ENCODE measurements around the gene ANAPC5.

Gene ANAPC5

DNA sequence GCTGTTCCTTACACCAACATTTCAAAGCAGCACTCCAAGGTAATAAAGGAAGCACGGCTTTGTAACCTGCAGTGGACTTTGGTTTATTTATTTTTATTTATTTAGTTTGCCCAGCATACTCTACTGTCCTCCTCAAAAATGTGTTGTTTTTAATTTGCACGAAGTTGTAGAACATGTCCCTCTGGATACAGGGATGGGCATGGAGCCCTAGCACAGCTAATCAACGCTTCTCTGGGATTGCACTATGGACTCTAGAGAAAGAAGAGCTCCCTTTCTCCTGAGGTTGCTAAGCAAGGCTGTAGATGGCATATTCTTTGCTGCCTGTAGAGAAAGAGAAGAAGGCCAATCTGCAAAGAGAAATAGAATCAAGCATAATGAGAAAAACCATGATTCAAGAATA is 5.9 kb upstream of the ANAPC5 start:
- TF ChIP-seq, protein P1, sequence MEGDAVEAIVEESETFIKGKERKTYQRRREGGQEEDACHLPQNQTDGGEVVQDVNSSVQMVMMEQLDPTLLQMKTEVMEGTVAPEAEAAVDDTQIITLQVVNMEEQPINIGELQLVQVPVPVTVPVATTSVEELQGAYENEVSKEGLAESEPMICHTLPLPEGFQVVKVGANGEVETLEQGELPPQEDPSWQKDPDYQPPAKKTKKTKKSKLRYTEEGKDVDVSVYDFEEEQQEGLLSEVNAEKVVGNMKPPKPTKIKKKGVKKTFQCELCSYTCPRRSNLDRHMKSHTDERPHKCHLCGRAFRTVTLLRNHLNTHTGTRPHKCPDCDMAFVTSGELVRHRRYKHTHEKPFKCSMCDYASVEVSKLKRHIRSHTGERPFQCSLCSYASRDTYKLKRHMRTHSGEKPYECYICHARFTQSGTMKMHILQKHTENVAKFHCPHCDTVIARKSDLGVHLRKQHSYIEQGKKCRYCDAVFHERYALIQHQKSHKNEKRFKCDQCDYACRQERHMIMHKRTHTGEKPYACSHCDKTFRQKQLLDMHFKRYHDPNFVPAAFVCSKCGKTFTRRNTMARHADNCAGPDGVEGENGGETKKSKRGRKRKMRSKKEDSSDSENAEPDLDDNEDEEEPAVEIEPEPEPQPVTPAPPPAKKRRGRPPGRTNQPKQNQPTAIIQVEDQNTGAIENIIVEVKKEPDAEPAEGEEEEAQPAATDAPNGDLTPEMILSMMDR (IDR thresholded peaks at IDR 0.05): no peak
- no peak for TF ChIP-seq ZFX (IDR thresholded peaks at IDR 0.05; ENCODE audit: borderline replicate concordance)
- no peak overlapping the region for H3K27ac ChIP-seq

DNA sequence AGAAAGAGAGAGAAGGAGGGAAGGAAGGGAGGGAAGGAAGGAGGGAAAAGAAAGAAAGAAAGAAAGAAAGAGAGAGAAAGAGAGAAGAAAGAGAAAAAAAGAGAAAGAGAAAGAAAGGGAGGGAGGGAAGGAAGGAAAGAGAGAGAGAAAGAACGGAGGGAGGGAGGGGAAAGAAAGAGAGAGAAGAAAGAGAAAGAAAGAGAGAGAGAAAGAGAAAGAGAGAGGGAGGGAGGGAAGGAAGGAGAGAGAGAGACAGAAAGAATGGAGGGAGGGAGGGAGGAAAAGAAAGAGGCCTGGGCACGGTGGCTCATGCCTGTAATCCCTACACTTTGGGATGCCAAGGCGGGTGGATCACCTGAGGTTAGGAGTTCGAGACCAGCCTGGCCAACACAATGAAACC is 5.1 kb upstream of the ANAPC5 start:
- no peak for TF ChIP-seq ZFX (IDR thresholded peaks at IDR 0.05; ENCODE audit: borderline replicate concordance)
- TF ChIP-seq, protein P1 (IDR thresholded peaks at IDR 0.05): no peak
- no peak overlapping the region for H3K27ac ChIP-seq

DNA sequence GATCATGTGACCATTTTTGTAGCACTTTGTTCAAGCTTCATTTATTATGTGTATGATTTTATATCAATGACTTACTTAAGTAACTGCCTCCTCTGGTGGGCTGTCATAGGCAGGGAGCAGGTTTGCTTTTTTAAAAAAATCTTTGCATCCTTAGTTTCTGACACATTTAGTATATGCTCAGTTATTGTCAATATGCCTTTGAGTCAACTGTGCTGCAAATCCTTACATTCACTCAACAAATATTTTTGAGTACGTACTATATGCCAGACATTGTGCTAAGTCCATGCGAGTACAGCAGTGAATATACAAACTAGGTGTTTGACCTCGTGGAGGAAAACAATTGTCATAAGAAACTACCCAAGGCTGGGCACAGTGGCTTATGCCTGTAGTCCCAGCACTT is 4.4 kb upstream of the ANAPC5 start:
- TF ChIP-seq, protein P1 (IDR thresholded peaks at IDR 0.05): no peak
- TF ChIP-seq ZFX (IDR thresholded peaks at IDR 0.05; ENCODE audit: borderline replicate concordance): no peak
- H3K27ac ChIP-seq: no peak overlapping the region

GRCh38 chr12:121355818-121356217 is 3.6 kb upstream of the ANAPC5 start:
- no peak overlapping the region for H3K27ac ChIP-seq
- TF ChIP-seq, protein P1 (IDR thresholded peaks at IDR 0.05): no peak
- no peak for TF ChIP-seq ZFX (IDR thresholded peaks at IDR 0.05; ENCODE audit: borderline replicate concordance)

DNA sequence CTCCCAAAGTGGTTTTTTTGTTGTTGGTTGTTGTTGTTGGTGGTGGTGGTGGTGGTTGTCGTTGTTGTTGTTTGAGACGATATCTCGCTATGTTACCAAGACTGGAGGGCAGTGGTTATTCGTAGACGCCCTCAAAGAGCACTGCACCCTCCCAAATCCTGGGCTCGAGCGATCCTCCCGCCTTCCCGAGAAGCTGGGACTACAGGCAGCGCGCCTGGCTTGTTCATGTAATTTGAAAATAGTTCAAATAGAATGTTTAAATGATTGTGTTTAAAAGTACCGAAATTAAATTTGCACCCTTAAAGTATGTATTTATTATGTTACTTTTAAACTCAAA is 439 bp upstream of the ANAPC5 start:
- TF ChIP-seq, protein P1 (IDR thresholded peaks at IDR 0.05): no peak
- TF ChIP-seq ZFX (IDR thresholded peaks at IDR 0.05; ENCODE audit: borderline replicate concordance): no peak
- H3K27ac ChIP-seq: peak overlapping the region; percentile 94

GRCh38 chr12:121346747-121347146 is 5.5 kb downstream of the ANAPC5 start:
- no peak for TF ChIP-seq ZFX (IDR thresholded peaks at IDR 0.05; ENCODE audit: borderline replicate concordance)
- TF ChIP-seq, protein P1 (IDR thresholded peaks at IDR 0.05): no peak
- no peak overlapping the region for H3K27ac ChIP-seq

GRCh38 chr12:121345151-121345815 is 6.9 kb downstream of the ANAPC5 start:
- no peak overlapping the region for H3K27ac ChIP-seq
- TF ChIP-seq, protein P1 (IDR thresholded peaks at IDR 0.05): no peak
- TF ChIP-seq ZFX (IDR thresholded peaks at IDR 0.05; ENCODE audit: borderline replicate concordance): no peak
